ENCODE measurements around the gene CHST11.

Gene CHST11

DNA sequence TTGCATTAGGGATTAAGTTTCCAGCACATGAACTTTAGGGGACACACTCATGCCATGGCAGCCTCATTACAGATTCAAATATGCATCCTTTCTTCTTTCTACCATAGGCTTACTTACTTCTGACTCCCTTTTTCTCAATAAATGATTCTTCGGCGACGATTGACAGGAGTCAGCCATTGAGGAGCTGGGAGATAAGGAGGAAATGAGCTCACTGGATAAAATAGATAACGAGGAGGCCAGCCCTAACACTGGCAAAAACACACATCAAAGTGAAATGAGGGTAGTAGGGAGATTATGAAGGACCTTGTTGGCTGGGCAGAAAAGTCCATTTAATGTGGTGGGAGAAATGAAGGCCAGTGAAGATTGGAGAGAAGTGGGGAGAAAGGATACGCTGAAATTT, 329.1 kb downstream of the CHST11 start:
- Histone ChIP-seq H3K4me2 (ENCODE audit: low read depth, low read length, poor library complexity, severe bottlenecking) (no peak overlapping the region), H3K27me3 (ENCODE audit: low read length) (no peaks in the 10 kb centered on the region), H4K20me1 (ENCODE audit: low read depth, low read length) (no peaks in the 10 kb centered on the region), H3K36me3 (ENCODE audit: low read length) (no peaks in the 10 kb centered on the region), H3K4me3 (ENCODE audit: insufficient read depth, low read length, poor library complexity, severe bottlenecking) (no peak overlapping the region), H2AFZ (ENCODE audit: low read depth, low read length, severe bottlenecking) (no peak overlapping the region), H3K27ac (ENCODE audit: low read depth, low read length) (no peak overlapping the region), H3K9me2 (replicated peaks; ENCODE audit: insufficient read depth, low read length) (no peaks in the 10 kb centered on the region), H3F3A (ENCODE audit: insufficient read depth) (no peaks in the 10 kb centered on the region), H3K79me2 (ENCODE audit: insufficient read depth, low read length) (no peaks in the 10 kb centered on the region), H3K9ac (ENCODE audit: low read length) (no peak overlapping the region), H3K9me3 (ENCODE audit: insufficient read depth, low read length) (peaks cover 9% of the 10 kb centered on the region; the same call in 1 of the 2 replicates)
- TF ChIP-seq, protein P1, sequence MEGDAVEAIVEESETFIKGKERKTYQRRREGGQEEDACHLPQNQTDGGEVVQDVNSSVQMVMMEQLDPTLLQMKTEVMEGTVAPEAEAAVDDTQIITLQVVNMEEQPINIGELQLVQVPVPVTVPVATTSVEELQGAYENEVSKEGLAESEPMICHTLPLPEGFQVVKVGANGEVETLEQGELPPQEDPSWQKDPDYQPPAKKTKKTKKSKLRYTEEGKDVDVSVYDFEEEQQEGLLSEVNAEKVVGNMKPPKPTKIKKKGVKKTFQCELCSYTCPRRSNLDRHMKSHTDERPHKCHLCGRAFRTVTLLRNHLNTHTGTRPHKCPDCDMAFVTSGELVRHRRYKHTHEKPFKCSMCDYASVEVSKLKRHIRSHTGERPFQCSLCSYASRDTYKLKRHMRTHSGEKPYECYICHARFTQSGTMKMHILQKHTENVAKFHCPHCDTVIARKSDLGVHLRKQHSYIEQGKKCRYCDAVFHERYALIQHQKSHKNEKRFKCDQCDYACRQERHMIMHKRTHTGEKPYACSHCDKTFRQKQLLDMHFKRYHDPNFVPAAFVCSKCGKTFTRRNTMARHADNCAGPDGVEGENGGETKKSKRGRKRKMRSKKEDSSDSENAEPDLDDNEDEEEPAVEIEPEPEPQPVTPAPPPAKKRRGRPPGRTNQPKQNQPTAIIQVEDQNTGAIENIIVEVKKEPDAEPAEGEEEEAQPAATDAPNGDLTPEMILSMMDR (IDR thresholded peaks at IDR 0.05; ENCODE audit: insufficient read depth, low read length, poor library complexity, severe bottlenecking), result no peak
- no peak for TF ChIP-seq EZH2phosphoT487 (conservative IDR thresholded peaks at IDR 0.05; ENCODE audit: low read length)

DNA sequence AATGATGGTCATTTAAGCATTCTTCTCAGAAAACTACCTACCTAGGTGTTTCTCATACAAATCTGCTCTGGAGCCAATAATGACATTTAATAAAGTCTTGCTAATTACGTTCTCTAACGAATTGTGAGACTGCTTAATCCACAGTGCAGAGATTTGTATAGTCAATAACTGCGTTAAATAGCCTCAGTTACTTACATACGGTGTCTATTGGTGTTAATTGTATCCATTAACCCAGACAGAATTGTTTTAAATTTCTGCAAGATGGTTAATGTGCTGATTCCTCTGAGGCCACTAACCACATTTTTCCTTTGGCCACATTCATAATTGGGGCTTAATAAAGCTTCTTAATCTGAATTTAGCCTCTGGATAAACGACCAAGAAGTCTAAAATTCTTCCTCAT, 329.6 kb downstream of the CHST11 start:
- no peak overlapping the region for H3K4me3 ChIP-seq (ENCODE audit: insufficient read depth, low read length, poor library complexity, severe bottlenecking)
- no peaks in the 10 kb centered on the region for H3K36me3 ChIP-seq (ENCODE audit: low read length)
- no peaks in the 10 kb centered on the region for H3K27me3 ChIP-seq (ENCODE audit: low read length)
- H3K79me2 ChIP-seq (ENCODE audit: insufficient read depth, low read length), result no peaks in the 10 kb centered on the region
- H3K4me2 ChIP-seq (ENCODE audit: low read depth, low read length, poor library complexity, severe bottlenecking), result no peak overlapping the region
- H2AFZ ChIP-seq (ENCODE audit: low read depth, low read length, severe bottlenecking), result no peak overlapping the region
- H3K27ac ChIP-seq (ENCODE audit: low read depth, low read length), result no peak overlapping the region
- no peak for TF ChIP-seq EZH2phosphoT487 (conservative IDR thresholded peaks at IDR 0.05; ENCODE audit: low read length)
- TF ChIP-seq, protein P1 (IDR thresholded peaks at IDR 0.05; ENCODE audit: insufficient read depth, low read length, poor library complexity, severe bottlenecking), result no peak
- no peak overlapping the region for H3K9ac ChIP-seq (ENCODE audit: low read length)
- no peaks in the 10 kb centered on the region for H4K20me1 ChIP-seq (ENCODE audit: low read depth, low read length)
- peaks cover 4% of the 10 kb centered on the region; the same call in 1 of the 2 replicates for H3K9me3 ChIP-seq (ENCODE audit: insufficient read depth, low read length)
- no peaks in the 10 kb centered on the region for H3K9me2 ChIP-seq (replicated peaks; ENCODE audit: insufficient read depth, low read length)
- no peaks in the 10 kb centered on the region for H3F3A ChIP-seq (ENCODE audit: insufficient read depth)

DNA sequence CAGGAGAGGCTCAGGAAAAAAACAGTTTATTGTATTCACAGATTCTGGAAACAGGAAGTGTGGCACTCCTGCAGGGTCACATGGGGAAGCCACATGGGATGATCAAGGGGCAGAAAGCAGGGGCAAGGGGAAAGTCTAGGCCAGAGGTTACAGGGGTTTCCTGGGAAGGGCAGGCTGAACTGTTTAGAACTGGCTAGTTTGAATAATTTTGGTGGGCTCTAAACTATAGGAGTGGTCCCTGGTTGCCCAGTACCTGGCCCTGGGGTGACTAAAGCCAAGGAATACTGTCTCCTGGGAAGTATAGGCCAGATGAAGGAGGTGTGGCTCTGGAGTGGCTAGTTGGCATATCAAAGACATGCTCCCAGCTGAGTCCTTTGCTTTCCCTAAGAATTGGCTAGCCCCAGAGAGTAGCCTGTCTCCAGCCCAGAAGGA, 332.1 kb downstream of the CHST11 start:
- Histone ChIP-seq H3K27ac (ENCODE audit: low read depth, low read length) (no peak overlapping the region), H3K4me2 (ENCODE audit: low read depth, low read length, poor library complexity, severe bottlenecking) (no peak overlapping the region), H3K27me3 (ENCODE audit: low read length) (no peaks in the 10 kb centered on the region), H4K20me1 (ENCODE audit: low read depth, low read length) (no peaks in the 10 kb centered on the region), H3K9ac (ENCODE audit: low read length) (no peak overlapping the region), H3K36me3 (ENCODE audit: low read length) (no peaks in the 10 kb centered on the region), H3K4me3 (ENCODE audit: insufficient read depth, low read length, poor library complexity, severe bottlenecking) (no peak overlapping the region), H3F3A (ENCODE audit: insufficient read depth) (no peaks in the 10 kb centered on the region), H3K9me3 (ENCODE audit: insufficient read depth, low read length) (no peaks in the 10 kb centered on the region), H3K79me2 (ENCODE audit: insufficient read depth, low read length) (no peaks in the 10 kb centered on the region), H3K9me2 (replicated peaks; ENCODE audit: insufficient read depth, low read length) (no peaks in the 10 kb centered on the region), H2AFZ (ENCODE audit: low read depth, low read length, severe bottlenecking) (no peak overlapping the region)
- TF ChIP-seq, protein P1 (IDR thresholded peaks at IDR 0.05; ENCODE audit: insufficient read depth, low read length, poor library complexity, severe bottlenecking), result no peak
- no peak for TF ChIP-seq EZH2phosphoT487 (conservative IDR thresholded peaks at IDR 0.05; ENCODE audit: low read length)
